KG1 (cell line): Measurements from ENCODE around the gene LRRTM3.

Experiments
- DNase-seq: peaks from one replicate; lab custom pipeline; 2025; lab: John Stamatoyannopoulos, UW

Gene LRRTM3

DNA sequence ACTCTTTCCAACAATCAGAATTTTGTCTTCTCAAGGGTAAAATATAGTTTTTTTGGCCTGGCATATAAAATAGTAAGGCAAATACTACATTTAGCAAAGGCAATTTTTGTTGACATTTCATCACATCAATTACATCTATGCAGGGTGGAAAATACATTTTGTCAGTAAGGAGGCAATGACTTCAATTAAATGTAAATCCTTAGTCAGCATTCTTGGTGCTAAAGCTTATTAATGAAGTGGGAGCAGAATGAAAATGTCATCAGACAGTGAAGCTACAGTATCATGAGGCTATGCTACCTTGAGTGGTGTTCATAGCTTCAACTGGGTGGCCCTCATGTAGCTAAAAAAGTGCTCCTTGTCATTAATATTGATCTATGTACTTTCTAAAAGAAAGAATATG, 8.9 kb downstream of the LRRTM3 start:
- no peak for DNase-seq

DNA sequence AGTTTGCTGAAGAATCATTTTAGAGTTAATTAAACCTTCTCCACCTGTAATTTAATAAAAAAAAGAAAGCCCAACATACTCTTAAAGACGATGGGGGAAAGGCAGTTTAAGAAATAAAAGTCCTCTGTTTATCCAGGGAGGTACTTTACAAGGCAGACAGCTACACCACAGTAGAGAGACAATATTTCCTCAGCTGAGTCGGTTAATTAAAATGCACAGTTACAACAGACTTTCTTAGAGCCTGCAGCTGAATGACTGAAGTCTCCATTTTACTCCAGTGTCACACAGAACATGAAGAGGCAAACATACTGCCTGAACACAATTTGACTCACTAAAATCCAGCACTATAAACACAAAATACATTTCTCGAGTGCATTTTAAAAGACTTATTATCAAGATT, 15.1 kb downstream of the LRRTM3 start:
- DNase-seq, result no peak

DNA sequence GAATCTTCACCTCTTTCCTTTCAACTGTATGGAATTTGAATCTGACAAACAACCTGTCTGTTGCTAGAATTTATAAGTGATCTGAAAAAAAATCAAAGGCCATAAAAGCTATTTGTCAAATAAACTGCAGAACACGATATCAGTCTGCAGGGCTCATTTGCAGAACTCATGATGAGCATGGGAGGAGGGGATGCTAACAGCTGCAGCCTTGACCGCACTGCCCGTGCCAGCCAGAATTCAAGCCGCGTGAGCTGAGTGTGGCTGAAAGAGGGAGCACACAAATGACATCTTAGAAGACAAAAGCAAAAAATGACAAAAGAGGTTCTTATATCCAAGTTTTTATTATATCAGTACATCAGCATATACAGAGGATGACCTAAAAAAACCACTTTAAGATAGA, 15.7 kb downstream of the LRRTM3 start:
- no peak for DNase-seq

DNA sequence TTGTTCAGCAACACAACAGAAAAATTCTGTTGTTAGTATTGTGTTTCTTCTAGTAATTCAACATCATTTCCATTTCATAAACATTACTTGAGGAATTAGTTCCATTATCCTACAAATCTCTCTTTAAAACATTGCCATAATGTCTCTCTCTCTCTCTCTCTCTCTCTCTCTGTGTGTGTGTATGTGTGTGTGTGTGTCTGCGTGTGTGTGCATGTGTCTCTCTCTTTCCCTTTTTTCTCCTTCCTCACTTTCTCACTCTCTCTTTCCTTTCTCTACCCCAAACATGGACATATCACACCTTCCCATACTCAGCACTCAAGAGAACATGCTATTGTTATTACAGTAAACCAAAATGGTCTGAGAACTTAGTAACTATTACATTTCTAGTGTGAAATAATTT, 16.6 kb downstream of the LRRTM3 start:
- DNase-seq, result no peak

DNA sequence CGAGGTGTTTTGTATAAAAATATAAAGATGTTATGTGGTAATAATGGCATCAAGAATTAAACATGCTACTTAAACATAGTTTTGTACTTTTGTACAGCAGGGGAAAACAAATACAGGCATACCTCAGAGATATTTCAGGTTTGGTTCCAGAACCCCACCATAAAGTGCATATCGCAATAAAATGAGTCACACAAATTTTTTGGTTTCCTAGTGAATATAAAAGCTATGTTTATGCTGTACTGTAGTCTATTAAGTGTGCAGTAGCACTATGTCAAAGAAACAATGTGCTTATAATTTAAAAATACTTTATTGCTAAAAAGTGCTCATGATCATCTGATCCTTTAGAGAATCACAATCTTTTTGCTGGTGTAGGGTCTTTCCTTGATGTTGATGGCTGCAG, 17.8 kb downstream of the LRRTM3 start:
- DNase-seq, result no peak

DNA sequence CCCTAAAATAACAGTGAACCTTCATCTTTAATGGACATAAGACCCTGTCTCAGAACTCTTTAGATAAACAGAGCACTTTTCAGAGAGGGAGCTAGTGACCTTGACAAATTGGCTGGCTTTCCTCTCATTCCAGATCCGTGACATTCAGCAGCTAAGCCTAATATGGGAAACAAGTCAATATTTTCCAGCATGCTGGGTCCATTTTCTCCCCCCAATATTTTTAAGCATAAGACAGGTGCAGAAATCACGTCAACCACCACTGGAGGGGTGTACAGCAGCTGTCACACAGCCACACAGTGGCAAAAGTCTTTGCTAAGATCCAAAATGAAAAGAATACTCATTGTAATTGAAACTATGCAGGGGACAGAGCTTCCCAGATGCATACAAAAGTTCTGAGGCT, 26.1 kb downstream of the LRRTM3 start:
- no peak for DNase-seq

DNA sequence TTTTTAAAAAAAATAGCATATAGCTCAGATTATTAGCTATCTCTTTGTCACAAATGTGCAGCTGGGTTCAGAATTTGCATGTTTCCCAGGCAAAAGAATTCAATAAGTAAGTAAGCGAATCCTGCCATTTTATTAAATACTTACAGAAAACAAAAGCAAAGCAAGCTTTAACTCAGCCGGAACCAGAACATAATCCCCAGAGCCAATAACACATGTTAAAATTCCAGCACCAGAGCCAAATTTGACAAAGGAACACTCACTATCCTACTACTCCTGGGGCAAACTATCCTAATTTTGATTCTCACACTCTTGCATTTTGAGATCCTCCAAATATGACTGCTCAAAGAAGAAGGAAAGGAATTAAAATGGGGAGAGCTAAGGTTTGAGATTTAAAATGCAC, 32.6 kb downstream of the LRRTM3 start:
- no peak for DNase-seq

DNA sequence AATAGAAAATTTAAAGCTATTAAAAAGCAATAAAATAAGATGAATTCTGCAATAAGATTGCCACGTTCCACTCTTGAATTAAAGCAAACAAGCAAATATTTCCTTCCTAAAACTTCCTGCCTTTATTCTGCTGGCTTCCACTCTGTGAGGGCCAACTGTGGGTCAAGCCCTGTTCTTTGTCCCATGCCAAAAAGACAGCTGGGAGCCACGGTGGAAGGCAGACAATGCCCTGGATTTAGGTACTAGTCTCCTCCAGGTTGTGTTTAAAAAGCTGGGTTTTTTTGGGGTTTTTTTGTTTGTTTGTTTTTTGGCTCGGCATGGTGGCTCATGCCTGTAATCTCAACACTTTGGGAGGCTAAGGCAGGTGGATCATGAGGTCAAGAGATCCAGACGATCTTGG, 39.1 kb downstream of the LRRTM3 start:
- DNase-seq, result no peak

DNA sequence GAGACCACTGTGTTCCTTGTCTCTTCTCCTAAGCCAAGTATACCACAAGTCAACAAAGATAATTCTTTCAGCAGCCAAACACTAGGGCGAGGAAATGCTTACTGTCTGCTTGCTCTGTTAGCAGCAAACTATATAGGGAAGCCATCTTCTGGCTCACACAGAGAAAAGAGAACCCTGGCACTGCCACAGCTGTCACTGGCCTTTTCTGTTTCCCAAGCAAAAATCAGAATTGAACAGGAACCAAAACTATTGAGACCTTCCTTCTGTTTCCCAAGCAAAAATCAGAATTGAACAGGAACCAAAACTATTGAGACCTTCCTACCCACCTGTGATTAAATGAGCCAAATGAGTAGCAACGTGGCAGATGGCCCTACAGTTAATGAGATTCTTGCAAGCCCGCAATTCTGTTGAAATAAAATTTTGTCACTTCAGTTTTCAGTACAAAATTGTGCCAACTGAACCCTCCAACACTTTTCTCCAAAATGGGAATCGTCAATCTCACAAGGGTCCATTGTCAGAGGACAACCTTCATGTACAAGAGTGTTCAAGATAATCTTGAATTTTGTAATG, 54.5 kb downstream of the LRRTM3 start:
- DNase-seq, result no peak

DNA sequence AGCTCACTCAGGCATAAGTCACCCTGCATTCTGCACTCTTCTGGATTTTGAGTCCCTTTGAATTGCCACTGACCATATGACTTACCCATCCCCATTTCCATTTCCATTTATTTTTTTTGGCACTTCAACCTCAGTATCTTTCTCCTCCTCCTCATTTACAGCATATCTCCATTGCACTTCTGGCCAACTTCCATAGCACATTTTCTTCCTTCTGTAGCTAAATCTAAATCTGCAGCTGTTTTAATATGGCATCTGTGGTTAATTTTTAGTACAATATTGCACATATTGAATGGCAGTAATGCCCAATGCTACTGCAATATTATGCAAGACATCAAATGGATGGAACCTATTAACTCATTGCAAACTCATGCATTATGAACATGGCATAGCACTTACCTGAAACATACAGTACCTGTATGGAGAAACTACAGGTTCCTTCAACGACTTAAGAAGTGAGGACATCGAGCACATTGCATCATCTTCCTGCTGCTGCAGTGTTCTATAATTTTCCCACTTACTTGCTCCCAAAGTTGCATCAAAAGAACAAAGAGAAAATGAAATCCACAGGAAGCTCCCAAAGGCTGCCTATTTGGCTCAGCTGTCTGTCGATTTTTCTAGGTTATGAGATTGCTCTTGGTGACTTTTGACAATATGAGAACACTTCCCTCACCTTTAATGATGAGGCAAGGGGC, 55.7 kb downstream of the LRRTM3 start:
- DNase-seq, result no peak

DNA sequence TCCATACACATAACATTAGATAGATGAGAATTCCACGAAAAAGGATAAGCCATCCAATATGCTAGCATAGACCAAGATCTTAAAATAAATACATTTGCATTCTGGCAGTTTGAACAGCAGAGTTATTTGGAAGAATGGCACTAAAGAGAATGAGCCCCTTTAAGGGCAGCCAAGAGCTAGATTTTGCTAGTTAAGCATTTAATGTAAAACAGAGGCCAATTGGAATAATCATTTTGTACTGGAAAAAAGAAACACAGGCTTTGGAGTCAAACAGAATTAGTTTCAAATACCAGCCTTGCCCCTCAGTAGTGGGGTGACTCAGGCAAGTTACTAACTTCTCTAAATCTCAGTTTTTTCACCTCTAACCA, 56.2 kb downstream of the LRRTM3 start:
- DNase-seq, result no peak

DNA sequence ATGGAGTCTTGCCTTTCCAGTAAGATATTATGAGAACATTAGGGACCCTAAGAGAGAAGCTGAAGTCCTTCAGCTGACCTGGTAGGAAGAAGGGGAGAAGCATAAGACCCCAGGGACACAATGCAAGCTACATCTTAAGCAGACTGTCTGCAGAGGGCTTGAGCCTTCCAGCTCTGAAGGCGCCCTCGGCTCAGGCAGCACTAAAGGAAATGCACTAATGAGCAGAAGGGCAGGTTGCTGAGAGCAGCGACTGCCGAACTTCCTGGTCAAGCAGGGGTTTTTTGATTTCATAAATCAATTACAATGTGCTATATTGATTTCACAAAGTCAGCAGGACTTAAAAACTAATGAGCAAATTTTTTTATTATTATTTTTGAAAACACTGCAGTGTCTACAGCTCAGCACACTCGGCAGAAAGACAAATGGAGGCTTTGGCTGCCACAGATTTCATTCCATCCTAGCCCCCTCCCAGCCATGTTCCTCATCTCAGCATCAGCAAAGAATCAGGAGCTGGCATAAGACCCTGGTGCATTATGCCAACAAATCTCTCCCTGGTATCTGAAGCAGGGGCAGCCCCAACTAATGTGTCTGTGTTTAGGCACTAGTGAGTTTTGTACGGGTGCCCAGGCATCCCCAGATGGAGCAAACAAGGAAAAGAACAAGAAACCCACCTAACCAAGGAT, 57.1 kb downstream of the LRRTM3 start:
- DNase-seq, result no peak

DNA sequence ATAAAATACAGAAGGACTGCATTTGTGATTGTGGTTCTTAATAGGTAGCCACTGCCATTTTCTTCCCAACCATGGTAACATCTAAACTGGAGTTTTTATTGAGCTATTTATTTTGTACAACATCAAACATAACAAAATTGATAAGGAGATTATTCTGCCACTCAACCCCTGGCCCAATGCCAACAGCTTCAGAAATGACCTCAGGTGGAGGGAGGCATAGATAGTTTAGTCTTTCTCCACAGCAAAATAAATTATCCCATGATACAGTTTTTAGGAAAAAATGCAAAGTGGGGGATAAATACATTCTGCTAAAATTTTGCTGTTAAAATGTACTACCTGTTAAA, 57.6 kb downstream of the LRRTM3 start:
- no peak for DNase-seq

DNA sequence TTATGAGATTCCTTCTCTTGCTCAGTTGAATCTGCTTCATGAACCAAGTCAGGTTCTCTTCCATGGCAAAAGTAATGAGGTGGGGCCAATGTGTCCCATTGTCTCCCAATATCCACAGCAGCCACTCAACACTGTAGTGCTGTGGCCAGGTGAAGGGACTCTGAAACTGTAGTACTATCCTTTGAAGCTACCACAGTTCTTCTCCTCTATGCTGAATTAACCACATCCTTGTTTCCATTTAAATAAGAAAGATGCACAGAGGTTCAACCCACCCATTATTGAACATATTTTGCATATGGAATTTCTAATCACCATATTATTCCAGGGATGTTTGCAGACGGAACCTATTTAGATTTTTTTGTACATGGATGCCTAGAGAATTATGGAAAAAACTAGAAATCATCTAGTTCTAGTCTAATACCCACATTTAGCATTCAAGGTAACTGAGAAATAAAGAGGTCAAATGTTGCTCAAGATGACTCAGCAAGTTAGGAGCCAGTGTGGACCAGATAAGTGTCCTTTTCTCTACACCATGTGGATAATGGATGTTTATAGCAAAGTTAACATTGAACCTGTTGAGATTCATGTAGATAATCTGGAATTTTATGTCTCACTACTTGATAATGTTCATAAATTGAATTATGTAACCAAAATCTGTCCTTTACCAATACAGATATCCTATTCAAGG, 64.5 kb downstream of the LRRTM3 start:
- no peak for DNase-seq

DNA sequence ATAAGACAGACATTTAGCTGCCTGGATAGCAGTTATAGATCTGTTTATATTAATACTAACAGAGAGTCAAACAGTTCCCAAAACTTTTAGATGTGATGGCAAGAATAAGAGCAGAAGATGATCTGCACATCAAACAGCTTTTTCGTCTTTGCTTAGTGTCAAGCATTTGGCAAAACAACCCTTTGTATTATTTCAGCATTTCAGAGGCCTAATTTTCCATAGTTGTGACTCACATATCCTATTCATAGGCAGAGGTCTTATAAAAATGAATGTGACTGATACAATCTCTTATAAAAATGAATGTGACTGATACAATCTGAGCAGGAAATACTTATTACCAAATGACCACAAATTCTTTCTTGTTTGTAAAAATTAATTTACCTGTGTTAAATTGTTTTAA, 71.2 kb downstream of the LRRTM3 start:
- DNase-seq, result no peak

DNA sequence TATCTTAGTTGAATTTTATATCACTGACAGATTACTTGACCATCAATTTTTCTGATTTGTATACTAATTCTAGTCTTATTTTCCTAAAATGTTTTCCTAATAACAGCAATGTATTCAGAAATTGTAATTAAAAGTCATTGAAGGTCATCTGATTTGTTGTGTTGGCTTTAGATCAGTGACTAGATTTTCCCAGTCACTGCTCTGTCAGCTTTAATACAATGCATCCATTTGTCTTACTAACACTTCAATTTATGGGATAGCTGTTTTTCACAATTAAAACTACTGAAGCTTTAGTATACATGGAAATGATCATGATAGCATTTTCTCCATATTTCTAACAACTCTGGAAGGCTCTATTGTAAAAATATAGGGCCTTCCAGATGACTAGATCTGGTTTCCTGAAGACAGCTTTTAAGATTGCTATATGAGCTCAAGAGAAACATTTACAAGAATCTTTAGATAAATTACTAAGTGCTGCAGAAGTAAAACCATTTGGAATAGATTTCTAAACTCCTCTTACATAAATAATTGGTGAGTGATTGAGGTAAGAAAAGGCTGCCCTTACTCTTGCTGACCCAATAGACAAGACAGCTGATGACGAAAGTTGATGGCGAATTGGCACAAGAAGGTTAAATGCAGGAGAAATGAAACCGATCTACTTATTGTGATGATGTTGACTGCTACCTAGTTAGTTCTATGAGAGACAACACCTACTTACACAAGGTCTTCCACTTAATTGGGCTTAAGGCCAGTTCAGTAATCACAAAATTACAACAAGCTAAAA, 74.1 kb downstream of the LRRTM3 start:
- DNase-seq, result no peak

DNA sequence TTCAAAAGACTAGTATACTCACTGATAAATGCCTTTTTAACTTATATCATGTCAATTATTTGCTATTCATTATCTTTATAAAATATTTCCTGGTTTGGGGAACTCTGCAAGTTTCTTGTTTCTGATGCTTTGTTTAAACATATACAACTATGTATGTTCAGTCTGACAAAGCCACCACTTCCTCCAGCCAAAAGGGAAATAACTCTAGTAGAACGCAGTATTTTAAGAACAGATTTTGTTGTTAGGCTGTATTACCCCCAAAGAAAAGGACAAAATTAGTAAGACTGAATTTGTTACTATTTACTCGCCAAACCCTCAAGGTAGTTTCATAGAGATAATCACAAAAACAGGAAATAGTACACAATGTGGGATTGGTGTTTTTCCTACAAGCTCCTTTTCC, 78.9 kb downstream of the LRRTM3 start:
- no peak for DNase-seq

DNA sequence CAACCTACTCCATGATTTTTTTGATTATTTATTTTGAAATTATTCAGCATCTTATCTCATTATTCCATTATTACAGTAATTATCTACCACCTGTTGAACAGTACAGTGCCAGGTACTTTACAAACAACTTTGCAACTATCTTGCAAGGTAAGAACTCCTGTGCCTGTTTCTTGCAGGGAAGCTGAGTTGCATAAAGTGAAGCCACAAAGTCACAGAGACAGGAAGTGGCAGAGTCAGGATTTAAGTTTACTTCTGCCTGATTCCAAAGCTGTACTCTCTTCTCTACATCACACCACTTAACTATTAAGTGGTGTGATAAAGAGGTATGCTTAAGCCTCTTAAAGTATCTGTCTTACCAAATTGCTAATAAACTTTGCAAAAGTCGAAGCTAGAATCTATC, 80.1 kb downstream of the LRRTM3 start:
- DNase-seq, result no peak

DNA sequence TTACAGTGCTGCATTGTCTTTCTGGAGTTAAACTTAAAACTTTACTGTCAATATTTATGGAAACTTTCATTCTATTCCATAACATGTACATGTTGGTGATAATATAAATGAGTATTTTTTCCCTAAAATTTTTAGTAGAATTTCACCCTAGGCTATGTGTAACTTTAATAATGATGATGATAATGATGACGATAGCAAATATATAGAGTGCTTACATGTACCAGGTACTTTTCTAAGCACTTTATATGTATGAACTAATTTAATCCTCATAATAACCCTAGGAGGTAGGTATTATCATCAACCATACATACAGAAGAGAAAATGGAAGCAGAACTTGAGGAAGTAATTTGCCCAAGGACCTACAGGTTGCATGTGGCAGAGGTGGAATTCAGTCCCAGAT, 85.6 kb downstream of the LRRTM3 start:
- no peak for DNase-seq

DNA sequence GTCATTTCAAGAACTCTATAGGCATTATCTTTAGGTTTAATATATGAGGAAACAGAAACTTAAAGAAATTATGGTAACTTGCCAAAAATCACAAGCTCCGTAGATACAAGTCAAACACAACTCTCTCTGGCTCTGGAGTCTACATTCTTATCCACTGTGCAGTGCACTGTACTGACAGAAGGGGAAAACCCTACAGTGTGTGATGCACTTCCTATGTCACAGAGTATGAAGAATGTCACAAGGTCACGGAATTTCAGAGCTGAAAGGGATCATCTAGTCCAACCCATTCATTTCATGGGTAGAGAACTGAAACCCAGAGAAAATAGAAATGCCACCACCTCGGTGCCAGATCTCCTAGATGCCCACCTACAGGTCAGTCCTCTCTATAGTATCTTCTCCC, 86.1 kb downstream of the LRRTM3 start:
- DNase-seq, result no peak

DNA sequence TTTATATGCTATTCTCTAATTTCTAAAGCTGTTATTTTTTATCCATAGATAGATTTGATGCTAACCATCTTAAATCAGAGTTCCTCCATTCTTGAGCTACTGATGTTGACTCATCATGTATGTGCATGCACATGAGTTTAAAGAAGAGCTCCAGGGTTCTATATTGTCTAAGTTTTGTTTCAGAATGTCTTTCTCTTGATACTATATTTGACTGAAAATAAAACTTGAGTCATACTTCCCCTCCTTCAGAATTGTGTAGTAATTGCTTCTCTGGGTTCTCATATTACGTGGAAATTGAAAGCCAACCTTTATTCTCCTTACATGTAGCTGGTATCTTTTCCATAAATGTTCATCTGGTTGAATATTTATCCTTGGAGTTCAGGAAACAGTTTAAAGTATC, 89.4 kb downstream of the LRRTM3 start:
- no peak for DNase-seq

DNA sequence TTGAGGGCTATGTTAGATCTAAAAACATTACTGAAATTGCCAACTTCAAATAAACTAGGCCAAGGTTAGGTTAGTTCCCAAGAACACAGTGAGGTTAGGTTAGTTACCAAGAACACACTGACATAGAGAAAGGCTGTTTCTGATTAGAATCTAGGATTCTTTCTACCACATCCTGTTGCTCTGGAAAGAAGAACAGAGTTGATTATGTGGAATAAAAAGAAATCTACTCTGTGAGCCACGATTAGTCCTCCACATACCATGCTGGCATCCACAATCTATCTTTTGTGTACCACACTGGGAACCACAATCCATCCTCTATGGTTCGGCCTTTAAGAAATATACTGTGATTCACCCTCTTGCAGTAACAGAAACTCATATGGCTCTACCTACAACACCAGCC, 91.4 kb downstream of the LRRTM3 start:
- DNase-seq, result no peak

DNA sequence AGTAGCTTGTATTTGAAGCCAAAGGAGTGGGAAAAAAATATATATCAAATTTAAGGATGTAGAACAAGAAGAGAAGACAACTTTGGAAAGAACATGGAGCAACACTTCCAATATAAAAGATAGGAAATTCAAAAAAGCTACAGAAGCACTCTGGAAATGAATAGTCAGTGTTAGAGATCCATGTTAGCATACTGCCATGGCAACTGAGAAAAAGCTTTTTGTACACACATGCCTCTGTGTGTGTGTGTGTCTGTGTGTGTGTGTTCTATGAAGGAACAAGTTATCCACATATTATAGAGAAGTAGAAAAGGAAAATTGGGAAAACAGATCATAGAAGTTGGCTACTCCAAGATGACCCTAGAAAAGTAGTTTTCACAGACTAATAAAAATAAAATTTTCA, 96.3 kb downstream of the LRRTM3 start:
- no peak for DNase-seq
